HepG2 (cell line): ENCODE measurements around the gene EED. TPM values are rescaled to one million over a fixed set of nuclear protein-coding genes. Genes with fewer than 3 reads are reported as not detected.

Source experiments
- ATAC-seq: fragments of 200-7000 bp; cut with Tn5 transposase; 3 replicates; pipeline ENCODE4 v1.9.1; 2020; ENCODE audit warnings: mild to moderate bottlenecking, moderate library complexity
- BruUV-seq: library from RNA; stranded (reverse); fragments of 400-500 nt; replicated peaks from 2 replicates; lab custom pipeline; 2021; lab: Mats Ljungman, UMichigan
- CTCF ChIA-PET: fragments of 300-600 bp; formaldehyde crosslinking; extraction: SDS; loops from one replicate; lab custom pipeline; 2021; ENCODE audit warnings: low total read pairs, inconsistent platforms, low intra/inter-chr PET ratio; lab: Yijun Ruan, JAX
- POLR2A ChIA-PET: fragments of 350-600 bp; sonication (Branson Sonifier 250); formaldehyde crosslinking; loops from one replicate; lab custom pipeline; 2020; ENCODE audit warnings: antibody characterized with exemption, inconsistent platforms; lab: Yijun Ruan, JAX
- DNase-seq: peaks from one replicate; pipeline ENCODE4 v3.0.0-alpha.2; 2015; ENCODE audit warnings: low spot score
- FAIRE-seq: peaks from 3 replicates; lab custom pipeline; 2011; peaks lifted over from hg19 to GRCh38; lab: Jason Lieb, UNC
- H2AFZ ChIP-seq: one replicate; pipeline ENCODE4 v1.6.1; 2011; ENCODE audit warnings: low read length, inconsistent platforms
- H3K27ac ChIP-seq: fragments of 300-600 bp; 3 replicates; pipeline ENCODE4 v1.8.0; 2011; ENCODE audit warnings: mixed run types, mild to moderate bottlenecking, mixed read lengths, low read length, inconsistent platforms; ENCODE audit not compliant: insufficient read depth; ENCODE audit errors: extremely low read length
- H3K27me3 ChIP-seq, 2 experiments: fragments of 200-600 bp in 1 of 2; 2 replicates in 1 of 2; 3 replicates in 1 of 2; pipeline versions ENCODE4 v1.6.0 to v1.8.0; 2011; ENCODE audit warnings: low read length in 2 of 2, mild to moderate bottlenecking in 2 of 2, moderate library complexity in 2 of 2, inconsistent platforms in 1 of 2; ENCODE audit not compliant: insufficient read depth in 2 of 2, control insufficient read depth in 1 of 2
- H3K36me3 ChIP-seq, 2 experiments: fragments of 200-600 bp in 1 of 2; replicated peaks in 1 of 2; 2 replicates in 1 of 2; 3 replicates in 1 of 2; pipeline versions ENCODE4 v1.5.1 to v1.8.0; 2011; ENCODE audit warnings: low read length in 2 of 2, inconsistent platforms in 1 of 2; ENCODE audit not compliant: insufficient read depth in 2 of 2, control insufficient read depth in 1 of 2
- H3K4me1 ChIP-seq: 2 replicates; pipeline ENCODE4 v1.5.1; 2012; ENCODE audit warnings: low read length, inconsistent platforms; ENCODE audit not compliant: insufficient read depth
- H3K4me2 ChIP-seq: 2 replicates; pipeline ENCODE4 v1.6.0; 2011; ENCODE audit warnings: low read depth, low read length, inconsistent platforms
- H3K4me3 ChIP-seq, 3 experiments: fragments of 200-600 bp in 1 of 3; sonication (generic), shearing (Covaris generic) in 1 of 3; replicated peaks in 1 of 3; 2 replicates each; pipeline ENCODE4 v1.5.1; 2011 to 2016; ENCODE audit warnings: low read length in 3 of 3, inconsistent platforms in 2 of 3, low read depth in 2 of 3, mild to moderate bottlenecking in 2 of 3, control low read depth in 1 of 3, mixed read lengths in 1 of 3; ENCODE audit not compliant: insufficient read depth in 1 of 3
- H3K79me2 ChIP-seq: one replicate; pipeline ENCODE4 v1.6.1; 2011; ENCODE audit warnings: low read length, inconsistent platforms; ENCODE audit not compliant: insufficient read depth
- H3K9ac ChIP-seq: 2 replicates; pipeline ENCODE4 v1.6.0; 2011; ENCODE audit warnings: mild to moderate bottlenecking, low read depth, low read length, inconsistent platforms; ENCODE audit not compliant: insufficient read depth
- H3K9me3 ChIP-seq: 2 replicates; pipeline ENCODE4 v1.5.1; 2012; ENCODE audit warnings: mild to moderate bottlenecking, low read length
- H4K20me1 ChIP-seq: 2 replicates; pipeline ENCODE4 v1.6.0; 2011; ENCODE audit warnings: inconsistent platforms, mild to moderate bottlenecking, low read length, moderate library complexity; ENCODE audit not compliant: insufficient read depth
- AGO2 ChIP-seq: fragments of 200-400 bp; formaldehyde crosslinking; optimal IDR thresholded peaks from 2 replicates; pipeline ENCODE3; 2017; ENCODE audit warnings: mild to moderate bottlenecking, low read depth, low read length, moderate library complexity
- CENPT ChIP-seq: sonication (generic); formaldehyde crosslinking; IDR thresholded peaks from 2 replicates; pipeline ENCODE4 v1.8.0; 2022; ENCODE audit warnings: low read depth, mild to moderate bottlenecking, moderate library complexity, missing genetic modification reagents
- MAFK ChIP-seq, 2 experiments: IDR thresholded peaks in 1 of 2; conservative IDR thresholded peaks in 1 of 2; 2 replicates each; pipeline ENCODE4 v1.6.1; 2011; ENCODE audit warnings: improper control_type of control experiment in 2 of 2, low read length in 2 of 2
- SALL1 ChIP-seq: sonication (generic); formaldehyde crosslinking; IDR thresholded peaks from 2 replicates; pipeline ENCODE4 v1.8.0; 2022; ENCODE audit warnings: mild to moderate bottlenecking, missing genetic modification reagents
- in situ Hi-C: cut with HindIII; loops from 2 replicates; pipeline ENCODE4 v1.10.0; 2017; ENCODE audit warnings: low pct_unique_long_range_greater_than_20kb; ENCODE audit not compliant: extremely low pct_ligation_motif_present
- intact Hi-C: fragments of 100-400 bp; cut with micrococcal nuclease; formaldehyde crosslinking; loops from one replicate; pipeline ENCODE4 v1.10.0; 2022; ENCODE audit not compliant: unreplicated experiment
- polyA plus RNA-seq, 8 experiments: library from polyadenylated mRNA; depleted of rRNA in 3 of 8; stranded (reverse) in 7 of 8; unstranded in 1 of 8; fragments of >200 nt; fragmentation: Illumina TruSeq in 4 of 8; extraction: Trizol in 4 of 8; gene quantifications; 2 replicates each; pipeline versions ENCODE4 v1.2.1 to v1.2.3, GENCODE V29; 2011 to 2016; ENCODE audit warnings: low read depth in 4 of 8, missing spikeins in 1 of 8, mixed read lengths in 1 of 8; ENCODE audit not compliant: insufficient read depth in 1 of 8
- total RNA-seq, 5 experiments: library from RNA; depleted of rRNA; stranded (reverse); fragments of >200 nt; fragmentation: Illumina TruSeq; extraction: Trizol; gene quantifications; 2 replicates each; pipeline ENCODE4 v1.2.3, GENCODE V29; 2016; ENCODE audit warnings: low read depth in 1 of 5
- TF ChIP-seq, protein P1 (sequence below): sonication (generic); formaldehyde crosslinking; IDR thresholded peaks from 2 replicates; pipeline ENCODE4 v1.5.0; 2020; ENCODE audit warnings: mild to moderate bottlenecking, missing genetic modification reagents
- TF ChIP-seq, protein P2 (sequence below): sonication (generic); formaldehyde crosslinking; IDR thresholded peaks from 2 replicates; pipeline ENCODE4 v1.4.0; 2020; ENCODE audit warnings: missing genetic modification reagents
- TF ChIP-seq, protein P3 (sequence below): sonication (generic); formaldehyde crosslinking; IDR thresholded peaks from 2 replicates; pipeline ENCODE4 v1.4.0; 2020; ENCODE audit warnings: missing genetic modification reagents; ENCODE audit errors: not compliant biosample characterization

The EED gene
- total and polyA plus RNA-seq, 2 of the 13 experiments (the other 11 are each of a cell fraction or from before 2014, with no cell fraction given) = 11.0 to 28.4 TPM

- TF ChIP-seq, protein P1, sequence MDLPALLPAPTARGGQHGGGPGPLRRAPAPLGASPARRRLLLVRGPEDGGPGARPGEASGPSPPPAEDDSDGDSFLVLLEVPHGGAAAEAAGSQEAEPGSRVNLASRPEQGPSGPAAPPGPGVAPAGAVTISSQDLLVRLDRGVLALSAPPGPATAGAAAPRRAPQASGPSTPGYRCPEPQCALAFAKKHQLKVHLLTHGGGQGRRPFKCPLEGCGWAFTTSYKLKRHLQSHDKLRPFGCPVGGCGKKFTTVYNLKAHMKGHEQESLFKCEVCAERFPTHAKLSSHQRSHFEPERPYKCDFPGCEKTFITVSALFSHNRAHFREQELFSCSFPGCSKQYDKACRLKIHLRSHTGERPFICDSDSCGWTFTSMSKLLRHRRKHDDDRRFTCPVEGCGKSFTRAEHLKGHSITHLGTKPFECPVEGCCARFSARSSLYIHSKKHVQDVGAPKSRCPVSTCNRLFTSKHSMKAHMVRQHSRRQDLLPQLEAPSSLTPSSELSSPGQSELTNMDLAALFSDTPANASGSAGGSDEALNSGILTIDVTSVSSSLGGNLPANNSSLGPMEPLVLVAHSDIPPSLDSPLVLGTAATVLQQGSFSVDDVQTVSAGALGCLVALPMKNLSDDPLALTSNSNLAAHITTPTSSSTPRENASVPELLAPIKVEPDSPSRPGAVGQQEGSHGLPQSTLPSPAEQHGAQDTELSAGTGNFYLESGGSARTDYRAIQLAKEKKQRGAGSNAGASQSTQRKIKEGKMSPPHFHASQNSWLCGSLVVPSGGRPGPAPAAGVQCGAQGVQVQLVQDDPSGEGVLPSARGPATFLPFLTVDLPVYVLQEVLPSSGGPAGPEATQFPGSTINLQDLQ (CRISPR knock-in tag) = no peak
- TF ChIP-seq SALL1 (CRISPR knock-in tag) (no peak), AGO2 (no peak), CENPT (CRISPR knock-in tag) (no peak)
- TF ChIP-seq, protein P2, sequence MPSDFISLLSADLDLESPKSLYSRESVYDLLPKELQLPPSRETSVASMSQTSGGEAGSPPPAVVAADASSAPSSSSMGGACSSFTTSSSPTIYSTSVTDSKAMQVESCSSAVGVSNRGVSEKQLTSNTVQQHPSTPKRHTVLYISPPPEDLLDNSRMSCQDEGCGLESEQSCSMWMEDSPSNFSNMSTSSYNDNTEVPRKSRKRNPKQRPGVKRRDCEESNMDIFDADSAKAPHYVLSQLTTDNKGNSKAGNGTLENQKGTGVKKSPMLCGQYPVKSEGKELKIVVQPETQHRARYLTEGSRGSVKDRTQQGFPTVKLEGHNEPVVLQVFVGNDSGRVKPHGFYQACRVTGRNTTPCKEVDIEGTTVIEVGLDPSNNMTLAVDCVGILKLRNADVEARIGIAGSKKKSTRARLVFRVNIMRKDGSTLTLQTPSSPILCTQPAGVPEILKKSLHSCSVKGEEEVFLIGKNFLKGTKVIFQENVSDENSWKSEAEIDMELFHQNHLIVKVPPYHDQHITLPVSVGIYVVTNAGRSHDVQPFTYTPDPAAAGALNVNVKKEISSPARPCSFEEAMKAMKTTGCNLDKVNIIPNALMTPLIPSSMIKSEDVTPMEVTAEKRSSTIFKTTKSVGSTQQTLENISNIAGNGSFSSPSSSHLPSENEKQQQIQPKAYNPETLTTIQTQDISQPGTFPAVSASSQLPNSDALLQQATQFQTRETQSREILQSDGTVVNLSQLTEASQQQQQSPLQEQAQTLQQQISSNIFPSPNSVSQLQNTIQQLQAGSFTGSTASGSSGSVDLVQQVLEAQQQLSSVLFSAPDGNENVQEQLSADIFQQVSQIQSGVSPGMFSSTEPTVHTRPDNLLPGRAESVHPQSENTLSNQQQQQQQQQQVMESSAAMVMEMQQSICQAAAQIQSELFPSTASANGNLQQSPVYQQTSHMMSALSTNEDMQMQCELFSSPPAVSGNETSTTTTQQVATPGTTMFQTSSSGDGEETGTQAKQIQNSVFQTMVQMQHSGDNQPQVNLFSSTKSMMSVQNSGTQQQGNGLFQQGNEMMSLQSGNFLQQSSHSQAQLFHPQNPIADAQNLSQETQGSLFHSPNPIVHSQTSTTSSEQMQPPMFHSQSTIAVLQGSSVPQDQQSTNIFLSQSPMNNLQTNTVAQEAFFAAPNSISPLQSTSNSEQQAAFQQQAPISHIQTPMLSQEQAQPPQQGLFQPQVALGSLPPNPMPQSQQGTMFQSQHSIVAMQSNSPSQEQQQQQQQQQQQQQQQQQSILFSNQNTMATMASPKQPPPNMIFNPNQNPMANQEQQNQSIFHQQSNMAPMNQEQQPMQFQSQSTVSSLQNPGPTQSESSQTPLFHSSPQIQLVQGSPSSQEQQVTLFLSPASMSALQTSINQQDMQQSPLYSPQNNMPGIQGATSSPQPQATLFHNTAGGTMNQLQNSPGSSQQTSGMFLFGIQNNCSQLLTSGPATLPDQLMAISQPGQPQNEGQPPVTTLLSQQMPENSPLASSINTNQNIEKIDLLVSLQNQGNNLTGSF (CRISPR knock-in tag) = no peak
These were observed 47.6 kb upstream of the EED start (continued) for GRCh38 chr11:86196913-86197312.

DNA sequence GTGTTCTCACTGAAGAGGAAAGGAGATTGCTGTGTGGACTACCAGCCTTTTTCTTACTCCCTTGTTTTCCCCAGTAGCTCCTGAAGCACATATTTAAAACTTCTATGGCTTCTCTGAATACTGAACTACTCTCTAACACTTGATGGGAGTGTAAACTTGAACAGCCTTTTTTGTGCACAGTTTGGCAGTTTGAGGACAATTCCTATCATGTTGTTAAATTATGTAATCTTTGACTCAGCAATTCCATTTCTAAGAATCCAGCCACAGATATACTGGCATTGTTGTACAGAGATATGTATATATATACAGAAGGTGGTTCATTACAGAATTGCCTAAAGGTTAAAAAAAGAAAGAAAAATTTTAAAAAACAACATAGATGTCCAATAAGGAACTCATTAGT lies 47.1 kb upstream of the EED start:
- Histone ChIP-seq H3K9ac (no peak overlapping the region), H3K9me3 (no peaks in the 10 kb centered on the region), H3K4me3 (no peak overlapping the region), H3K4me1 (peaks cover 9% of the 10 kb centered on the region; the same call in 1 of the 2 replicates), H3K4me2 (no peak overlapping the region), H3K27me3 (no peaks in the 10 kb centered on the region), H3K27ac (no peak overlapping the region), H3K36me3 (no peaks in the 10 kb centered on the region), H3K79me2 (no peaks in the 10 kb centered on the region), H2AFZ (no peak overlapping the region), H4K20me1 (no peaks in the 10 kb centered on the region)
- CTCF ChIA-PET = no interaction called here
- POLR2A ChIA-PET = no interaction called here
- no peak for DNase-seq
- in situ Hi-C loops = no loop called here
- BruUV-seq = no TSS peak
- intact Hi-C loops = no loop called here
- ATAC-seq = no peak
- 0 out of 4 replicates have a peak, but pooled peaks of 1 of the 2 experiments have one; percentile 8 for TF ChIP-seq MAFK (conservative IDR thresholded peaks at IDR 0.05 in 1 of 2, IDR thresholded peaks at IDR 0.05 in 1 of 2; ENCODE audit: low read length in 2 of 2)
- TF ChIP-seq, protein P3, sequence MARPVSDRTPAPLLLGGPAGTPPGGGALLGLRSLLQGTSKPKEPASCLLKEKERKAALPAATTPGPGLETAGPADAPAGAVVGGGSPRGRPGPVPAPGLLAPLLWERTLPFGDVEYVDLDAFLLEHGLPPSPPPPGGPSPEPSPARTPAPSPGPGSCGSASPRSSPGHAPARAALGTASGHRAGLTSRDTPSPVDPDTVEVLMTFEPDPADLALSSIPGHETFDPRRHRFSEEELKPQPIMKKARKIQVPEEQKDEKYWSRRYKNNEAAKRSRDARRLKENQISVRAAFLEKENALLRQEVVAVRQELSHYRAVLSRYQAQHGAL = no peak
- no peak for FAIRE-seq
